Activated naive CD8-positive, alpha-beta T cell treated with anti-CD3 and anti-CD28 coated beads, Interleukin-2, amount 50 U/mL, for 16 hours (primary cell): ENCODE results near the gene IFITM1.
"Not testable (repeated sequence)": the region's sequence is repeated elsewhere in the genome, so short reads cannot be mapped to it uniquely, and the experiment has no call there.

Experiments
- DNase-seq: peaks from one replicate; pipeline ENCODE4 v3.0.0-alpha.2; 2020; ENCODE audit warnings: low read depth, low spot score

The IFITM1 gene

GRCh38 chr11:326592-326841, 12.7 kb downstream of the IFITM1 start:
- no peak for DNase-seq

- DNase-seq, result no peak
These were observed 13.2 kb downstream of the IFITM1 start for GRCh38 chr11:326842-327580.

- DNase-seq, result no peak
These were observed 13.7 kb downstream of the IFITM1 start for GRCh38 chr11:327581-327923.

- DNase-seq, result no peak
These were observed 14.2 kb downstream of the IFITM1 start for GRCh38 chr11:328012-328411.

- not testable (repeated sequence) for DNase-seq
These were observed 14.8 kb downstream of the IFITM1 start for GRCh38 chr11:328516-329100.

- no peak for DNase-seq
These were observed 16.0 kb downstream of the IFITM1 start for GRCh38 chr11:329886-330253.

GRCh38 chr11:330307-330693, 16.5 kb downstream of the IFITM1 start:
- DNase-seq, result no peak

- no peak for DNase-seq
These were observed 17.0 kb downstream of the IFITM1 start for GRCh38 chr11:330694-331357.

- no peak for DNase-seq
These were observed 17.7 kb downstream of the IFITM1 start for GRCh38 chr11:331358-332060.

GRCh38 chr11:332651-333480, 19.0 kb downstream of the IFITM1 start:
- no peak for DNase-seq

GRCh38 chr11:333616-334263, 19.9 kb downstream of the IFITM1 start:
- DNase-seq, result not testable (repeated sequence)

- no peak for DNase-seq
These were observed 20.6 kb downstream of the IFITM1 start for GRCh38 chr11:334264-334994.

GRCh38 chr11:335779-336658, 22.2 kb downstream of the IFITM1 start:
- DNase-seq, result no peak

GRCh38 chr11:336659-337198, 22.9 kb downstream of the IFITM1 start:
- no peak for DNase-seq

- no peak for DNase-seq
These were observed 23.9 kb downstream of the IFITM1 start for GRCh38 chr11:337711-338110.

- no peak for DNase-seq
These were observed 26.1 kb downstream of the IFITM1 start for GRCh38 chr11:339963-340362.

GRCh38 chr11:340539-341512, 27.0 kb downstream of the IFITM1 start:
- no peak for DNase-seq

GRCh38 chr11:342328-342727, 28.5 kb downstream of the IFITM1 start:
- no peak for DNase-seq
